ENCODE data around the gene ROR2. TPM values are rescaled to one million over a fixed set of nuclear protein-coding genes. Genes with fewer than 3 reads are reported as not detected.
"Not testable (repeated sequence)": the region's sequence is repeated elsewhere in the genome, so short reads cannot be mapped to it uniquely, and the experiment has no call there.

Gene ROR2
- total RNA-seq, 1 experiment from 2014 or later: not detected

DNA sequence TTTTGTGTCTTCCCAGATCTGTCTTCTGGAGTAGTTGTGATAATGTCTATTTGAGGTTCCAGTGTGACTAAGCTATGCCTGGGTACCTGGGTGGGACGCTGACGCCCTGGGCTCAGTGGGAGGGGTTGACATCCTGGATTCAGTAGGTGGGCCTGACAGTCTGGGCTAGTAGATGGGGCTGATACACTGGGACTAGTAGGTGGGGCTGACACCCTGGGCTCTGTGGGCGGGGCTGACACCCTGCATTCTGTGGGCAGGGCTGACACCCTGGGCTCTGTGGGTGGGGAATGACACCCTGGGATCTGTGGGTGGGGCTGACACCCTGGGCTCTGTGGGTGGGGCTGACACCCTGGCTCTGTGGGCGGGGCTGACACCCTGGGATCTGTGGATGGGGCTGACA lies 153.5 kb downstream of the ROR2 start:
- intact Hi-C loops (cut with micrococcal nuclease; ENCODE audit: unreplicated experiment); BruUV-seq (replicated peaks); H3K4me3 Mint-ChIP-seq (ENCODE audit: low read depth, unreplicated experiment); H3K36me3 Mint-ChIP-seq (ENCODE audit: insufficient read depth, unreplicated experiment); H3K9me3 Mint-ChIP-seq (ENCODE audit: low read depth, unreplicated experiment); H3K27me3 Mint-ChIP-seq (ENCODE audit: unreplicated experiment); DNase-seq; H3K4me1 Mint-ChIP-seq (ENCODE audit: low read depth, unreplicated experiment); H3K27ac Mint-ChIP-seq (ENCODE audit: unreplicated experiment): not testable (repeated sequence)
- CTCF ChIA-PET: interaction anchor here (1.3 kb wide), 1 partner anchor 32 kb away, joined by 3 read pairs; no protein-coding TSS in a partner anchor

DNA sequence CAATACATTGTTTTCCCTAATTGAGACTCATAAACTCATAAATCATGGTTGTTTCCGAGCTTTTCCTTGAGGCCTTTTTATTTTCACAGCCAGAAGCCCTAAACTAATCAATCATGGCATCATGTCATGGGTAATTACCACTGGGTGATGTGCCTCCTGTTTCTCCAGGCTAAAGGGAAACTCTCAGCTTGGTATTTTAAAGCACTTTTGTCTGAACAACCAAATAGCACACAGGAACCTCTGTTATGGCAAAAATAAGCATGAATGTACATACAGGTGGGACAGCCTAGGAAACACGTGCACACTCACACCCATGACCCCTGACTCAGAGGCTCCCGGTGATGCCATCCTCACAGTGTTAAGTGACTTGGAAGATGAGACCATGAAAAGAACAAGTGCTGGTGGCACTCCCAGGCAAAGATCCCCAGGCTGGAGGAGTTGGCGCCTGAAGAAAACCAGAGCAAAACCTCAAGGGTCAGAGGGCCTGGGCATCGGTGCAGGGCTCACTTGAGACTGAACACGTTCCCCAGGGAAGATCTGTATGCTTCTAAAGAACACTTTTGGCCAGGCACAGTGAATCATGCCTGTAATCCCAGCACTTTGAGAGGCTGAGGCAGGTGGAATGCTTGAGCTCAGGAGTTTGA lies 154.3 kb downstream of the ROR2 start:
- no peak for DNase-seq
- TF ChIP-seq, protein P1, sequence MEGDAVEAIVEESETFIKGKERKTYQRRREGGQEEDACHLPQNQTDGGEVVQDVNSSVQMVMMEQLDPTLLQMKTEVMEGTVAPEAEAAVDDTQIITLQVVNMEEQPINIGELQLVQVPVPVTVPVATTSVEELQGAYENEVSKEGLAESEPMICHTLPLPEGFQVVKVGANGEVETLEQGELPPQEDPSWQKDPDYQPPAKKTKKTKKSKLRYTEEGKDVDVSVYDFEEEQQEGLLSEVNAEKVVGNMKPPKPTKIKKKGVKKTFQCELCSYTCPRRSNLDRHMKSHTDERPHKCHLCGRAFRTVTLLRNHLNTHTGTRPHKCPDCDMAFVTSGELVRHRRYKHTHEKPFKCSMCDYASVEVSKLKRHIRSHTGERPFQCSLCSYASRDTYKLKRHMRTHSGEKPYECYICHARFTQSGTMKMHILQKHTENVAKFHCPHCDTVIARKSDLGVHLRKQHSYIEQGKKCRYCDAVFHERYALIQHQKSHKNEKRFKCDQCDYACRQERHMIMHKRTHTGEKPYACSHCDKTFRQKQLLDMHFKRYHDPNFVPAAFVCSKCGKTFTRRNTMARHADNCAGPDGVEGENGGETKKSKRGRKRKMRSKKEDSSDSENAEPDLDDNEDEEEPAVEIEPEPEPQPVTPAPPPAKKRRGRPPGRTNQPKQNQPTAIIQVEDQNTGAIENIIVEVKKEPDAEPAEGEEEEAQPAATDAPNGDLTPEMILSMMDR (IDR thresholded peaks at IDR 0.05; ENCODE audit: unreplicated experiment): no peak
- Mint-ChIP-seq H3K36me3 (ENCODE audit: insufficient read depth, unreplicated experiment) (no peaks in the 10 kb centered on the region), H3K27ac (ENCODE audit: unreplicated experiment) (no peak overlapping the region), H3K27me3 (ENCODE audit: unreplicated experiment) (no peaks in the 10 kb centered on the region), H3K4me3 (ENCODE audit: low read depth, unreplicated experiment) (no peak overlapping the region), H3K9me3 (ENCODE audit: low read depth, unreplicated experiment) (no peaks in the 10 kb centered on the region), H3K4me1 (ENCODE audit: low read depth, unreplicated experiment) (peaks cover 8% of the 10 kb centered on the region)
- intact Hi-C loops (cut with micrococcal nuclease; ENCODE audit: unreplicated experiment): no loop called here
- CTCF ChIA-PET: interaction anchor here (1.3 kb wide), 1 partner anchor 33 kb away, joined by 3 read pairs; no protein-coding TSS in a partner anchor
- BruUV-seq (replicated peaks): no TSS peak

DNA sequence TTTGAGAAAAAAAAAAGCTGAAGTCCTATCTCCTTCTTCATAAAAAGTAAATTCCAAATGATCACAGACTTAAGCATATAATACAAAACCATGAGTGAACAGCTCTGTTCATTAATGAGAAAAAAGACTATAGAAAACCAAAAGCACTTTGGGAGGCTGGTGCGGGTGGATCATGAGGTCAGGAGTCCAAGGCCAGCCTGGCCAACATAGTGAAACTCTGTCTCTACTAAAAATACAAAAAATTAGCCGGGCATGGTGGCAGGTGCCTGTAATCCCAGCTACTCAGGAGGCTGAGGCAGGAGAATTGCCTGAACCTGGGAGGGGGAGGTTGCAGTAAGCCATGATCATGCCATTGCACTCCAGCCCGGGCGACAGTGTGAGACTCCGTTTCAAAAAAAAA lies 156.7 kb downstream of the ROR2 start:
- BruUV-seq (replicated peaks); H3K27ac Mint-ChIP-seq (ENCODE audit: unreplicated experiment); H3K27me3 Mint-ChIP-seq (ENCODE audit: unreplicated experiment); H3K36me3 Mint-ChIP-seq (ENCODE audit: insufficient read depth, unreplicated experiment); intact Hi-C loops (cut with micrococcal nuclease; ENCODE audit: unreplicated experiment); H3K4me1 Mint-ChIP-seq (ENCODE audit: low read depth, unreplicated experiment); DNase-seq; CTCF ChIA-PET; H3K9me3 Mint-ChIP-seq (ENCODE audit: low read depth, unreplicated experiment); H3K4me3 Mint-ChIP-seq (ENCODE audit: low read depth, unreplicated experiment): not testable (repeated sequence)

DNA sequence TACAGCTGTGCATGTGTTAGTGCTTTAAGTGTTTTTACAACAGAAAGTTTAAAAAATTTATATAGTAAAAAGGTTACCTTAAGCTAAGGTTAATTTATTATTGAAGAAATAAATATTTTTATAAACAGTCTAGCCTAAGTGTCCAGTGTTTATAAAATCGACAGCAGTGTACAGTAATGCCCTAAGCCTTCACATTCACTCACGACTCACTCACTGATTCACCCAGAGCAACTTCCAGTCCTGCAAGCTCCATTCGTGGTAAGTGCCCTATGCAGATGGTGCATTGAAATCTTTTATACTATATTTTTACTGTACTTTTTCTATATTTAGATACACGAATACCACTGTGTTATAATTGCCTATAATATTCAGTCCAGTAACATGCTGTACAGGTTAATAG lies 159.1 kb downstream of the ROR2 start:
- Mint-ChIP-seq H3K9me3 (ENCODE audit: low read depth, unreplicated experiment) (no peaks in the 10 kb centered on the region), H3K27ac (ENCODE audit: unreplicated experiment) (no peak overlapping the region), H3K4me1 (ENCODE audit: low read depth, unreplicated experiment) (no peaks in the 10 kb centered on the region), H3K4me3 (ENCODE audit: low read depth, unreplicated experiment) (no peak overlapping the region), H3K36me3 (ENCODE audit: insufficient read depth, unreplicated experiment) (no peaks in the 10 kb centered on the region), H3K27me3 (ENCODE audit: unreplicated experiment) (peaks cover 25% of the 10 kb centered on the region)
- no TSS peak for BruUV-seq (replicated peaks)
- TF ChIP-seq, protein P1 (IDR thresholded peaks at IDR 0.05; ENCODE audit: unreplicated experiment): no peak
- intact Hi-C loops (cut with micrococcal nuclease; ENCODE audit: unreplicated experiment): no loop called here
- CTCF ChIA-PET: interaction anchor here (0.6 kb wide), 1 partner anchor 152 kb away, joined by 3 read pairs; no protein-coding TSS in a partner anchor
- DNase-seq: no peak

DNA sequence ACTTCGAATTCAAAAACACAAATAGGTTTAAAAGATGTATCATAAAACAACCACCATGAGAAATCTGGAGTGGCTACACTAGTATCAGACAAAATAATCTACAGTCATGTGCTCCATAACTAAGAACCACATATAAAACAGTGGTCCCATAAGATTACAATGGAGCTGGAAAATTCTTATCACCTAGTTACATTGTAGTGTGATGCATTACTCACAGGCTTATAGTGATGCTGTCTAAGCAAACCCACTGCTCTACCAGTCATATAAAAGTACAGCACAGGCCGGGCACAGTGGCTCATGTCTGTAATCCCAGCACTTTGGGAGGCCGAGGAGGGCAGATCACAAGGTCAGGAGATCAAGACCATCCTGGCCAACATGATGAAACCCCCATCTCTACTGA lies 160.1 kb downstream of the ROR2 start:
- Mint-ChIP-seq H3K27me3 (ENCODE audit: unreplicated experiment) (peaks cover 34% of the 10 kb centered on the region), H3K4me3 (ENCODE audit: low read depth, unreplicated experiment) (no peak overlapping the region), H3K9me3 (ENCODE audit: low read depth, unreplicated experiment) (no peaks in the 10 kb centered on the region), H3K27ac (ENCODE audit: unreplicated experiment) (no peak overlapping the region), H3K4me1 (ENCODE audit: low read depth, unreplicated experiment) (no peaks in the 10 kb centered on the region), H3K36me3 (ENCODE audit: insufficient read depth, unreplicated experiment) (no peaks in the 10 kb centered on the region)
- BruUV-seq (replicated peaks): no TSS peak
- TF ChIP-seq, protein P1 (IDR thresholded peaks at IDR 0.05; ENCODE audit: unreplicated experiment): no peak
- intact Hi-C loops (cut with micrococcal nuclease; ENCODE audit: unreplicated experiment): no loop called here
- CTCF ChIA-PET: no interaction called here
- DNase-seq: no peak
